Right cardiac atrium (tissue), 5 donors: Measurements from ENCODE around the gene GPC6. TPM values are rescaled to one million over a fixed set of nuclear protein-coding genes. Genes with fewer than 3 reads are reported as not detected.

Experiments
- ATAC-seq, 2 donors: fragments of 200-7000 bp; cut with Tn5 transposase; one replicate each; pipeline versions ENCODE4 v1.8.0 to v1.9.1; 2020; ENCODE audit warnings: moderate library complexity in 2 of 2, mild to moderate bottlenecking in 1 of 2
- DNase-seq, 3 donors: peaks; one replicate each; pipeline ENCODE4 v3.0.0-alpha.2; 2020
- H3K27ac ChIP-seq: one replicate; pipeline ENCODE4 v1.5.1; 2013; ENCODE audit warnings: mild to moderate bottlenecking, low read length, control low read depth, moderate library complexity
- H3K27me3 ChIP-seq: one replicate; pipeline ENCODE4 v1.6.1; 2013; ENCODE audit not compliant: control insufficient read depth, insufficient read depth
- H3K4me1 ChIP-seq: one replicate; pipeline ENCODE4 v1.6.1; 2013; ENCODE audit warnings: low read length; ENCODE audit not compliant: control insufficient read depth, insufficient read depth
- H3K4me3 ChIP-seq: one replicate; pipeline ENCODE4 v1.5.1; 2013; ENCODE audit warnings: low read length, control low read depth
- H3K9me3 ChIP-seq: one replicate; pipeline ENCODE4 v1.6.1; 2013; ENCODE audit warnings: low read length; ENCODE audit not compliant: control insufficient read depth
- WGBS: extraction: QIAGEN DNeasy Blood & Tissue Kit; methylation state at CpG from one replicate; pipeline ENCODE4 v1.1.7; 2013; 5-methylcytosine and 5-hydroxymethylcytosine counted together
- intact Hi-C, 4 donors: fragments of 100-400 bp; cut with DNase I; formaldehyde crosslinking; loops; one replicate each; pipeline versions ENCODE4 v1.11.0 to v1.14.0; 2022 to 2023
- polyA plus RNA-seq: library from polyadenylated mRNA; stranded (reverse); fragments of 200-250 nt; gene quantifications from one replicate; pipeline ENCODE4 v1.2.3, GENCODE V29; 2013
- total RNA-seq, 4 donors: library from RNA; stranded (reverse); fragmentation: NEBNext Ultra II Directional; extraction: Animal tissue kit (Norgen Biotek cat#: 25700); gene quantifications; one replicate each; pipeline ENCODE4 v1.2.1, GENCODE V29; 2021
- donor health status: healthy with polysubstance abuse.
- donor health status: DM: no; HTN: yes; CAD: no.
- donor health status: DM: no; HTN: no; CAD: no.
- donor health status: DM: no; HTN: yes; CAD: no; lungs with severe emphysema.
- donor health status: DM: yes; HTN: yes; CAD: no.

Gene GPC6
- total and polyA plus RNA-seq, 5 donors, result 1.5 to 11.0 (median 5.3) TPM

GRCh38 chr13:94063848-94064247 lies 837.2 kb downstream of the GPC6 start:
- 75% methylated on average over 4 of the region's 4 CpGs for WGBS
- no peak overlapping the region for H3K4me3 ChIP-seq
- no peak for DNase-seq

GRCh38 chr13:94065741-94066140 lies 839.1 kb downstream of the GPC6 start:
- Histone ChIP-seq H3K4me1 (no peaks in the 10 kb centered on the region), H3K4me3 (no peak overlapping the region), H3K9me3 (no peaks in the 10 kb centered on the region), H3K27me3 (no peaks in the 10 kb centered on the region), H3K27ac (no peak overlapping the region)
- ATAC-seq (no peak), DNase-seq (no peak)
- WGBS, result 77% methylated on average over 1 of the region's 1 CpG
- intact Hi-C loops, result no loop called here

More at GRCh38 chr13:94063848-94064247, 837.2 kb downstream of the GPC6 start:
- Histone ChIP-seq H3K4me1 (no peaks in the 10 kb centered on the region), H3K9me3 (no peaks in the 10 kb centered on the region), H3K27ac (no peak overlapping the region), H3K27me3 (no peaks in the 10 kb centered on the region)
- ATAC-seq, result no peak
- intact Hi-C loops, result no loop called here

GRCh38 chr13:94073007-94073744 lies 846.6 kb downstream of the GPC6 start:
- H3K4me1 ChIP-seq, result no peaks in the 10 kb centered on the region
- no peaks in the 10 kb centered on the region for H3K27me3 ChIP-seq
- WGBS, result 53% methylated on average over 4 of the region's 4 CpGs
- ATAC-seq (no peak), DNase-seq (no peak)
- intact Hi-C loops, result no loop called here
- no peaks in the 10 kb centered on the region for H3K9me3 ChIP-seq
- no peak overlapping the region for H3K27ac ChIP-seq
- no peak overlapping the region for H3K4me3 ChIP-seq

GRCh38 chr13:94079876-94080275 lies 853.3 kb downstream of the GPC6 start:
- no peaks in the 10 kb centered on the region for H3K4me1 ChIP-seq
- H3K27me3 ChIP-seq, result no peaks in the 10 kb centered on the region
- intact Hi-C loops, result no loop called here
- H3K9me3 ChIP-seq, result no peaks in the 10 kb centered on the region
- no peak overlapping the region for H3K27ac ChIP-seq
- DNase-seq, result no peak
- ATAC-seq, result no peak
- no peak overlapping the region for H3K4me3 ChIP-seq

GRCh38 chr13:94080527-94080926 lies 853.9 kb downstream of the GPC6 start:
- H3K27ac ChIP-seq, result no peak overlapping the region
- no peaks in the 10 kb centered on the region for H3K27me3 ChIP-seq
- H3K4me1 ChIP-seq, result no peaks in the 10 kb centered on the region
- DNase-seq, result no peak
- intact Hi-C loops, result no loop called here
- no peaks in the 10 kb centered on the region for H3K9me3 ChIP-seq
- ATAC-seq, result no peak
- WGBS, result 74% methylated on average over 1 of the region's 1 CpG
- no peak overlapping the region for H3K4me3 ChIP-seq

- WGBS, result 80% methylated on average over 3 of the region's 3 CpGs
- intact Hi-C loops, result no loop called here
- no peak for DNase-seq
- H3K4me1 ChIP-seq, result no peaks in the 10 kb centered on the region
- no peaks in the 10 kb centered on the region for H3K27me3 ChIP-seq
- no peaks in the 10 kb centered on the region for H3K9me3 ChIP-seq
- ATAC-seq, result no peak
- no peak overlapping the region for H3K4me3 ChIP-seq
- H3K27ac ChIP-seq, result no peak overlapping the region
Measured at GRCh38 chr13:94087100-94087499, 860.5 kb downstream of the GPC6 start.

- no peak for DNase-seq
- 39% methylated on average over 4 of the region's 4 CpGs for WGBS
- ATAC-seq, result no peak
- Histone ChIP-seq H3K27me3 (no peaks in the 10 kb centered on the region), H3K4me3 (no peak overlapping the region), H3K9me3 (no peaks in the 10 kb centered on the region), H3K27ac (no peak overlapping the region), H3K4me1 (no peaks in the 10 kb centered on the region)
- intact Hi-C loops, result no loop called here
Measured at GRCh38 chr13:94088742-94089141, 862.1 kb downstream of the GPC6 start.

- DNase-seq (no peak), ATAC-seq (no peak)
- no peaks in the 10 kb centered on the region for H3K4me1 ChIP-seq
- 35% methylated on average over 3 of the region's 3 CpGs for WGBS
- no peak overlapping the region for H3K27ac ChIP-seq
- no peaks in the 10 kb centered on the region for H3K27me3 ChIP-seq
- H3K9me3 ChIP-seq, result no peaks in the 10 kb centered on the region
- intact Hi-C loops, result no loop called here
- peak overlapping the region; percentile 20 for H3K4me3 ChIP-seq
Measured at GRCh38 chr13:94090773-94091480, 864.3 kb downstream of the GPC6 start.

GRCh38 chr13:94093652-94094315 lies 867.2 kb downstream of the GPC6 start:
- Histone ChIP-seq H3K4me3 (no peak overlapping the region), H3K27me3 (no peaks in the 10 kb centered on the region), H3K27ac (no peak overlapping the region), H3K4me1 (no peaks in the 10 kb centered on the region), H3K9me3 (no peaks in the 10 kb centered on the region)
- no peak for ATAC-seq
- no peak for DNase-seq
- WGBS, result 76% methylated on average over 2 of the region's 2 CpGs
- intact Hi-C loops, result no loop called here

- Histone ChIP-seq H3K4me1 (no peaks in the 10 kb centered on the region), H3K9me3 (no peaks in the 10 kb centered on the region), H3K27me3 (no peaks in the 10 kb centered on the region), H3K27ac (no peak overlapping the region), H3K4me3 (no peak overlapping the region)
- no peak for DNase-seq
- intact Hi-C loops, result no loop called here
- ATAC-seq, result no peak
- WGBS, result 87% methylated on average over 2 of the region's 2 CpGs
Measured at GRCh38 chr13:94109715-94110374, 883.2 kb downstream of the GPC6 start.

- H3K27me3 ChIP-seq, result no peaks in the 10 kb centered on the region
- WGBS, result 51% methylated on average over 3 of the region's 3 CpGs
- intact Hi-C loops, result no loop called here
- H3K4me3 ChIP-seq, result no peak overlapping the region
- no peaks in the 10 kb centered on the region for H3K9me3 ChIP-seq
- ATAC-seq (peak in 1 of 2 donors; percentile 23), DNase-seq (peak in 2 of 3 donors; percentile 20 to 53)
- no peaks in the 10 kb centered on the region for H3K4me1 ChIP-seq
- no peak overlapping the region for H3K27ac ChIP-seq
Measured at GRCh38 chr13:94112227-94112626, 885.6 kb downstream of the GPC6 start.
